Upper lobe of left lung (tissue), 4 donors: Measurements from ENCODE around the gene ZNF319.

Source experiments
- CTCF ChIP-seq, 6 experiments: fragments of 450-650 bp in 4 of 6; fragments of 200-600 bp in 2 of 6; sonication (generic) in 2 of 6; IDR thresholded peaks; one replicate each; pipeline ENCODE4 v1.5.1; 2016 to 2019; ENCODE audit warnings: antibody characterized with exemption in 6 of 6
- POLR2AphosphoS5 ChIP-seq, 2 donors: sonication (generic); formaldehyde crosslinking; IDR thresholded peaks; one replicate each; pipeline ENCODE4 v1.5.1; 2017; ENCODE audit warnings: antibody characterized with exemption in 2 of 2

DNA sequence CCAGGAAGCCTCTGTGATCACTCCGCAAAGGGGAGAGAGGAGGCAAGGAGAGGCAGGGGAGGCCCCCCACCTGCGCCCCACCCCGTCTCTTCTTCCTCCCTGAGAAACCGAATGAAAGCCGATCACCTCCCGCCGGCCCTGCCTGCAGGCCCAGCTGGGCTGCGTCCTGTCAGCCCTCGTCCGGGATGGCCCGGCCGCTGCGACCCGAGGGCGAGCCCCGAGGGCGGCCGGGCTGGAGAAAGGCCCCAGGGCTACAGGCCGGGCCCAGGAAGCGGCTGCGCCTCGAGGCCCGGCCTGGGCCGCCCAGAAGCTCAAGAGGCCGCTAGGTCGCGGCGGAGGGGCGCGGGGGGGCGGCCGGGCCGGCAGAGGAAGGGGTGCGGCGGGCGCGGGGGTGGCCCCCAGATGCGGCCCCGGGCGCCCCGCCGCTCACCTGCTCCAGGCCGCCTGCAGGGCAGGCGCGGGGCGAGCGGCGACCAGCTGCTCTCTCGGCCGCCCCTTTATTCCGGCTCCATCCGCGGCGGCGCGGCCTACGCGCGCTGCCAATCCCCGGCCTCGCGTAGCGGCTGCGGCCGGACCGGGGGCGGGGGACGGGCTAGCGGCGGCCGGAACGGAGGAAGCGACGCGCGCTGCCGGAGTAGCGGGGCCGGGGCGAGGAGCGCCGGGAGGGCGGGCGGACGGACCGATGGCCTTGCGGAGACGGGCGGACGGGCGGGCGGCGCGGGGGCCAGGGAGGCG, at the start of gene ZNF319:
- TF ChIP-seq POLR2AphosphoS5 (IDR thresholded peaks at IDR 0.05) (no peak), CTCF (IDR thresholded peaks at IDR 0.05) (no peak)
